DND-41 (cell line): ENCODE data around the gene PEPD.

ENCODE experiments used
- ATAC-seq: fragments of 200-7000 bp; cut with Tn5 transposase; 3 replicates; pipeline ENCODE4 v1.9.1; 2021; ENCODE audit warnings: low read depth; ENCODE audit not compliant: insufficient read depth
- DNase-seq: peaks from one replicate; pipeline ENCODE4 v3.0.0-alpha.2; 2020
- H2AFZ ChIP-seq: 2 replicates; pipeline ENCODE4 v1.6.0; 2012; ENCODE audit warnings: low read depth, low read length
- H3K27ac ChIP-seq: 2 replicates; pipeline ENCODE4 v1.5.1; 2012; ENCODE audit warnings: low read length, inconsistent platforms
- H3K27me3 ChIP-seq: fragments of 200-600 bp; sonication (generic); 2 replicates; pipeline ENCODE4 v1.6.0; 2012; ENCODE audit warnings: low read length, mild to moderate bottlenecking, inconsistent platforms; ENCODE audit not compliant: insufficient read depth, poor library complexity
- H3K36me3 ChIP-seq: 2 replicates; pipeline ENCODE4 v1.5.1; 2012; ENCODE audit warnings: low read length, inconsistent platforms; ENCODE audit not compliant: insufficient read depth
- H3K4me1 ChIP-seq: 2 replicates; pipeline ENCODE4 v1.5.1; 2012; ENCODE audit warnings: mild to moderate bottlenecking, low read length; ENCODE audit not compliant: insufficient read depth
- H3K4me2 ChIP-seq: 2 replicates; pipeline ENCODE4 v1.6.0; 2012; ENCODE audit warnings: mild to moderate bottlenecking, moderate library complexity, low read length, inconsistent platforms; ENCODE audit not compliant: insufficient read depth
- H3K4me3 ChIP-seq, 2 experiments: fragments of 200-600 bp in 1 of 2; shearing (Covaris generic) in 1 of 2; 2 replicates each; pipeline ENCODE4 v1.5.1; 2012 to 2016; ENCODE audit warnings: inconsistent platforms in 2 of 2, low read length in 2 of 2, mild to moderate bottlenecking in 2 of 2, low read depth in 1 of 2, moderate library complexity in 1 of 2
- H3K79me2 ChIP-seq: 2 replicates; pipeline ENCODE4 v1.6.0; 2012; ENCODE audit warnings: low read length, inconsistent platforms; ENCODE audit not compliant: insufficient read depth
- H3K9ac ChIP-seq: 2 replicates; pipeline ENCODE4 v1.6.0; 2012; ENCODE audit warnings: low read depth, mild to moderate bottlenecking, inconsistent platforms, low read length, moderate library complexity
- H3K9me3 ChIP-seq: 2 replicates; pipeline ENCODE4 v1.5.1; 2012; ENCODE audit warnings: low read length, moderate library complexity, mild to moderate bottlenecking, inconsistent platforms; ENCODE audit not compliant: insufficient read depth, severe bottlenecking
- H4K20me1 ChIP-seq: 2 replicates; pipeline ENCODE4 v1.6.0; 2012; ENCODE audit warnings: low read length; ENCODE audit not compliant: insufficient read depth
- EZH2 ChIP-seq: IDR thresholded peaks from 3 replicates; pipeline ENCODE4 v1.6.1; 2012; ENCODE audit warnings: borderline replicate concordance, low read depth, mild to moderate bottlenecking, moderate library complexity, low read length, inconsistent platforms; ENCODE audit not compliant: severe bottlenecking
- TF ChIP-seq, protein P1 (sequence below): IDR thresholded peaks from 2 replicates; pipeline ENCODE4 v1.5.1; 2012; ENCODE audit warnings: borderline replicate concordance, low read length, moderate library complexity, mild to moderate bottlenecking; ENCODE audit not compliant: poor library complexity, severe bottlenecking; ENCODE audit errors: extremely low read depth

The PEPD gene

DNA sequence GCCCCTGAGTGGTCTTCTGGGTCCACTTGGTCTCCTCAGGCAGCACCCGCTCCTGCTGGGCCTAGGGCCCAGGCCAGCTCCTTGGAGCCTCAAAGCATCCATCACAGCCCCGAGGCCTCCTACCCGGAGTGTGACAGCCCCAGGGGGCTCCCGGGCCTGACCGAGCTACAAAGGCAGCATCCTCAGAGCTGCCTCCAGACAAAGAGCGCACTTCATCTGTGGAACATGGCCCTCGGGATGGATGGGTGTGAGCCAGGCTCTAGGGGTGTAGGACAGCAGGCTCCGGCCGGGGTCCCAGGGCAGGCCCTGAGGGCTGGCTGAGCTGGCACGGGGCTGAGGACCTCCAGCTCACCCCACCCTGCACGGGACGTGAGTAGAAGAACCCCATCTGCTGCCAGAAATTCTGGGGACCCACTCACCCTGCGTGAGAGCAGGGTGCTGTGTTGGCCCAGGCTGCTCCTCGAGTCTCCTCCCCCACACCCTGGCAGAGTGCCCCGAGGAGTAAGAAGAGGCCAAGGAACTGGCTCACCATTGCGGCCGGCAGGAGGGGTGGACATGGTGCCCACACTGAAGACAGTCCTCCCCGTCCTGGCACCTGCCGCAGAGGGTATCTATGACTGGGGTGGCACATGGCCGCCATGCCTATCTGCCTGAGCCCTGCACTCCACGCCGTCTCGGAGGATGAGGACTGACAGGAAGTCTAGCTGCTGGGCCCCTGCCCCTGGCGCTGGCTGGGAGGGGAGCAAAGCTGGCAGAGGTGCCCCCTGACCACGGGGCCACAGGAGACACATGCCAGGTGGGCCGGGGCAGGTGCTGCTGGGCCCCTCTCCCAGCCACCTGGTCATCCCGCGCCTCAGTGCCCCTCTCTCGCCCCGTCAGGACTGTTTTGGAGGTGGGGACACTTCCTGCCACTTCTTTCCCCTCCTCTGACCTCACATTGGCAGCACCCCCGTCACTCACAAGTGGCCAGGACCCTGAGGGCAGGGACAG is 125.7 kb downstream of the PEPD start:
- no peak overlapping the region for H3K4me2 ChIP-seq
- ATAC-seq (no peak), DNase-seq (no peak)
- H2AFZ ChIP-seq: no peak overlapping the region
- H3K79me2 ChIP-seq: 0 out of 2 replicates have a peak, but pooled peaks cover 4% of the 10 kb centered on the region
- no peaks in the 10 kb centered on the region for H3K9me3 ChIP-seq
- no peaks in the 10 kb centered on the region for H3K4me1 ChIP-seq
- no peak overlapping the region for H3K9ac ChIP-seq
- TF ChIP-seq EZH2: no peak
- TF ChIP-seq, protein P1, sequence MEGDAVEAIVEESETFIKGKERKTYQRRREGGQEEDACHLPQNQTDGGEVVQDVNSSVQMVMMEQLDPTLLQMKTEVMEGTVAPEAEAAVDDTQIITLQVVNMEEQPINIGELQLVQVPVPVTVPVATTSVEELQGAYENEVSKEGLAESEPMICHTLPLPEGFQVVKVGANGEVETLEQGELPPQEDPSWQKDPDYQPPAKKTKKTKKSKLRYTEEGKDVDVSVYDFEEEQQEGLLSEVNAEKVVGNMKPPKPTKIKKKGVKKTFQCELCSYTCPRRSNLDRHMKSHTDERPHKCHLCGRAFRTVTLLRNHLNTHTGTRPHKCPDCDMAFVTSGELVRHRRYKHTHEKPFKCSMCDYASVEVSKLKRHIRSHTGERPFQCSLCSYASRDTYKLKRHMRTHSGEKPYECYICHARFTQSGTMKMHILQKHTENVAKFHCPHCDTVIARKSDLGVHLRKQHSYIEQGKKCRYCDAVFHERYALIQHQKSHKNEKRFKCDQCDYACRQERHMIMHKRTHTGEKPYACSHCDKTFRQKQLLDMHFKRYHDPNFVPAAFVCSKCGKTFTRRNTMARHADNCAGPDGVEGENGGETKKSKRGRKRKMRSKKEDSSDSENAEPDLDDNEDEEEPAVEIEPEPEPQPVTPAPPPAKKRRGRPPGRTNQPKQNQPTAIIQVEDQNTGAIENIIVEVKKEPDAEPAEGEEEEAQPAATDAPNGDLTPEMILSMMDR: no peak
- H4K20me1 ChIP-seq: peaks cover 44% of the 10 kb centered on the region
- no peak overlapping the region for H3K27ac ChIP-seq
- H3K4me3 ChIP-seq: no peak overlapping the region
- H3K36me3 ChIP-seq: no peaks in the 10 kb centered on the region
- no peaks in the 10 kb centered on the region for H3K27me3 ChIP-seq

DNA sequence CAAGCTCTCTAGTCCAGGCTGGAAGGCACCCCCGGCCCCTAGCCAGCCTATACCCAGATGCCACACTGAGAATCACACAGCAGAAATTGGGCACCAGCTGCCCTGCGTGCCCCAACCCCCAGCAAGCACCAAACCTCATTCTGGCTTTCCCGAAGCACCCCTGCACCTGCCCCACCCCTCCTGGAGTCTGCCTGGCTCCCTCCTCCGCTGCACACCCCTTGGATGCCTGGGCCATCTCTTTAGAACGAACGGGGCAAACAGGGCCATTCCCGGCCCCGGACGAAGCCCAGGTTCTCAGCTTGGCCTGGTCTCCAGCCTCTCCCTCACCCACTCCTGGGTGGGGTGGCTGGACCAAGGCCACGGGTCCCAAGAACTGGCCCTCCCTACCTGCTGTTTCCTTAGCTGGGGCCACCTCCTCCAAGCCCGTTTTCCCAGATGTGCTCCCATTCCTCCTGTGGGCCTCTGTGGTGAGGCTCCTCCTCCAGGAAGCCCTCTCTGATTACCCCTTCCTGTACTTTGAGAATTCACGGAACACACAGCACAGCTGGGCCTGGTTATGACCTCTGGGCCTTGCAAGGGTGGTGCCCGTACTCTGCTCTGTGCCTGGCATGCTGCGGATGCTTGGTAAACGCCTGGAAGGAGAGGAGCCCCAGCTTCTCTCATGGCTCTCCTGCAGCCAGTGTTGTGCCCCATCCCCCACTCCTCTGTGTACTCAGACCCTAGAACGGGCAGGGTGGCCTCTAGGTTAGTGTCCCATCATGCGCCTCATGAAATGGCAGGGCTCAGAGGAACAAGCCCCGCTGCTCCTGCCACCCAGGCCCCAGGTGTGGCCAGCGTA is 126.6 kb downstream of the PEPD start:
- no peaks in the 10 kb centered on the region for H3K9me3 ChIP-seq
- H3K4me1 ChIP-seq: no peaks in the 10 kb centered on the region
- no peaks in the 10 kb centered on the region for H3K27me3 ChIP-seq
- H3K9ac ChIP-seq: no peak overlapping the region
- no peaks in the 10 kb centered on the region for H3K36me3 ChIP-seq
- H3K4me3 ChIP-seq: no peak overlapping the region
- no peak overlapping the region for H2AFZ ChIP-seq
- no peak for ATAC-seq
- 0 out of 2 replicates have a peak, but pooled peaks cover 5% of the 10 kb centered on the region for H3K79me2 ChIP-seq
- no peak for TF ChIP-seq EZH2
- TF ChIP-seq, protein P1: no peak
- no peak overlapping the region for H3K4me2 ChIP-seq
- H4K20me1 ChIP-seq: peaks cover 50% of the 10 kb centered on the region
- DNase-seq: no peak
- no peak overlapping the region for H3K27ac ChIP-seq

DNA sequence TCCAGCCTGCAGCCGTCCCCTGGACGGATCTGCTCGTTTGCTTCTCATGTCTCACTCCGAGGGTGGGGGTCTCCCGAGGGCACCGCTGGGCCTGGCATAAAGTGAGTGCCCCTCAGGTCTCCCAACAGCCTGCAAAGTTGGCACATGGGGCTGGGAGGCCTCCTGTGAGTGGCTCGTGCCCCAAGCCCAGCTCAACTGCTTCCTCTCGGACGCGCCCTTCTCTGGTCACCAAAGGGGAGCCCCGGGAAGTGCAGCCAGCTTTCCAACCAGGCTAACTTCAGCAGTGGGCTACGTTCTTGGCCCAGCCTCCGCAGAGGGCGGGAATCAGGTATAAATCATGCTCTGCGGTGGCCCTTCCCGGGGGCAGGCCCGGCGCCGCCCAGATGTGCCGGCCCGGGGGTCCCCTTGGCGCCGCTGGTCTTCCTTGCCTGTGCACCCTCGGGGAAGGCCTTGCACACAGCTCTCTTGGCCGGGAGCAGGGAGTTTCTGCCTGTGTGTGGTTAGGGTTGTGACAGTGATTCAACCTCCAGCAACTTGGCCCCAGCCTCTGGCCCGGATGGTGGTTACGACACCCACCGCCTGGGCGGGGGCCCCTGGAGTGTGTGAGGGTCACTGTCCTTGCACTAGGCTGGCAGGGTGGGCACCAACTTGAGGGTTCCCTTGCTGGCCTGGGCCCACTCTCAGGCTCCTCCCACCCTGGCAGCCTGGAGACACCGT is 127.4 kb downstream of the PEPD start:
- ATAC-seq: no peak
- Histone ChIP-seq H3K27me3 (no peaks in the 10 kb centered on the region), H3K79me2 (0 out of 2 replicates have a peak, but pooled peaks cover 5% of the 10 kb centered on the region), H3K4me2 (no peak overlapping the region), H4K20me1 (peaks cover 53% of the 10 kb centered on the region), H3K36me3 (peaks cover 1% of the 10 kb centered on the region; the same call in 1 of the 2 replicates), H3K27ac (no peak overlapping the region), H3K9me3 (no peaks in the 10 kb centered on the region), H3K4me3 (no peak overlapping the region), H3K4me1 (no peaks in the 10 kb centered on the region), H3K9ac (no peak overlapping the region), H2AFZ (no peak overlapping the region)
- no peak for TF ChIP-seq EZH2
- TF ChIP-seq, protein P1: no peak
- no peak for DNase-seq
